GM19099 (cell line): Measurements from ENCODE around the gene RNF43.

Experiments
- POLR2A ChIP-seq: IDR thresholded peaks from 3 replicates; pipeline ENCODE4 v1.6.1; 2011; ENCODE audit warnings: low read depth; ENCODE audit not compliant: insufficient read length; ENCODE audit errors: extremely low read depth

Gene RNF43

GRCh38 chr17:58417300-58418092 is at the start of gene RNF43:
Gene RNF43 (minus strand): TSS chr17:58417534. CDS start chr17:58415577, 1,957 bp downstream.
- TF ChIP-seq POLR2A, result peak; percentile 18

- TF ChIP-seq POLR2A, result no peak
These were observed 38.2 kb upstream of the RNF43 start for GRCh38 chr17:58455491-58455890.

GRCh38 chr17:58452738-58453137 is 35.4 kb upstream of the RNF43 start:
- TF ChIP-seq POLR2A, result no peak

- TF ChIP-seq POLR2A, result no peak
These were observed 30.0 kb upstream of the RNF43 start for GRCh38 chr17:58447039-58447975.

GRCh38 chr17:58446086-58446485 is 28.8 kb upstream of the RNF43 start:
- TF ChIP-seq POLR2A, result no peak

- no peak for TF ChIP-seq POLR2A
These were observed 19.5 kb upstream of the RNF43 start for GRCh38 chr17:58436805-58437239.

- no peak for TF ChIP-seq POLR2A
These were observed 18.9 kb upstream of the RNF43 start for GRCh38 chr17:58436245-58436644.

GRCh38 chr17:58432806-58433573 is 15.7 kb upstream of the RNF43 start:
- no peak for TF ChIP-seq POLR2A

GRCh38 chr17:58427807-58428206 is 10.5 kb upstream of the RNF43 start:
- no peak for TF ChIP-seq POLR2A

- no peak for TF ChIP-seq POLR2A
These were observed 4.4 kb upstream of the RNF43 start for GRCh38 chr17:58421711-58422110.

- no peak for TF ChIP-seq POLR2A
These were observed 3.5 kb upstream of the RNF43 start for GRCh38 chr17:58420827-58421226.

GRCh38 chr17:58416937-58417299 is 416 bp downstream of the RNF43 start:
- TF ChIP-seq POLR2A, result no peak

GRCh38 chr17:58416396-58416795 is 938 bp downstream of the RNF43 start:
- TF ChIP-seq POLR2A, result no peak

- TF ChIP-seq POLR2A, result no peak
These were observed 1.8 kb downstream of the RNF43 start for GRCh38 chr17:58415371-58416055.
